ENCODE data around the gene SLC10A3. TPM values are rescaled to one million over a fixed set of nuclear protein-coding genes. Genes with fewer than 3 reads are reported as not detected.

The SLC10A3 gene
- total and polyA plus RNA-seq, 2 donors: 7.9 to 55.2 TPM

- peaks cover 1% of the 10 kb centered on the region for H3K36me3 ChIP-seq (ENCODE audit: insufficient read depth)
- WGBS: 76% methylated on average over 16 of the region's 16 CpGs
- no peak overlapping the region for H3K4me3 ChIP-seq (ENCODE audit: low read depth, low read length)
- H3K27ac ChIP-seq (ENCODE audit: low read depth): no peak overlapping the region
- no peaks in the 10 kb centered on the region for H3K4me1 ChIP-seq (ENCODE audit: insufficient read depth)
- no peak for DNase-seq (ENCODE audit: extremely low spot score)
These were observed 5.9 kb downstream of the SLC10A3 start for GRCh38 chrX:154484255-154485149.

- Histone ChIP-seq H3K4me3 (ENCODE audit: low read depth, low read length) (no peak overlapping the region), H3K27ac (ENCODE audit: low read depth) (no peak overlapping the region), H3K4me1 (ENCODE audit: insufficient read depth) (no peaks in the 10 kb centered on the region), H3K36me3 (ENCODE audit: insufficient read depth) (peaks cover 1% of the 10 kb centered on the region)
- 84% methylated on average over 7 of the region's 7 CpGs for WGBS
- DNase-seq (ENCODE audit: extremely low spot score): no peak
These were observed 7.1 kb downstream of the SLC10A3 start for GRCh38 chrX:154483325-154483724.

GRCh38 chrX:154482786-154483185, 7.6 kb downstream of the SLC10A3 start:
- 70% methylated on average over 7 of the region's 7 CpGs for WGBS
- H3K27ac ChIP-seq (ENCODE audit: low read depth): no peak overlapping the region
- no peaks in the 10 kb centered on the region for H3K4me1 ChIP-seq (ENCODE audit: insufficient read depth)
- no peak for DNase-seq (ENCODE audit: extremely low spot score)
- H3K4me3 ChIP-seq (ENCODE audit: low read depth, low read length): no peak overlapping the region
- peaks cover 1% of the 10 kb centered on the region for H3K36me3 ChIP-seq (ENCODE audit: insufficient read depth)

- WGBS: 77% methylated on average over 14 of the region's 14 CpGs
- no peaks in the 10 kb centered on the region for H3K4me1 ChIP-seq (ENCODE audit: insufficient read depth)
- DNase-seq (ENCODE audit: extremely low spot score): no peak
- peaks cover 1% of the 10 kb centered on the region for H3K36me3 ChIP-seq (ENCODE audit: insufficient read depth)
- H3K27ac ChIP-seq (ENCODE audit: low read depth): no peak overlapping the region
- no peak overlapping the region for H3K4me3 ChIP-seq (ENCODE audit: low read depth, low read length)
These were observed 8.4 kb downstream of the SLC10A3 start for GRCh38 chrX:154481911-154482601.

- Histone ChIP-seq H3K36me3 (ENCODE audit: insufficient read depth) (peaks cover 1% of the 10 kb centered on the region), H3K4me3 (ENCODE audit: low read depth, low read length) (no peak overlapping the region), H3K4me1 (ENCODE audit: insufficient read depth) (no peaks in the 10 kb centered on the region), H3K27ac (ENCODE audit: low read depth) (no peak overlapping the region)
- WGBS: 91% methylated on average over 5 of the region's 5 CpGs
- DNase-seq (ENCODE audit: extremely low spot score): no peak
These were observed 9.2 kb downstream of the SLC10A3 start for GRCh38 chrX:154481195-154481594.

- Histone ChIP-seq H3K36me3 (ENCODE audit: insufficient read depth) (peaks cover 1% of the 10 kb centered on the region), H3K4me3 (ENCODE audit: low read depth, low read length) (peak within 1 kb of the TSS; percentile 51), H3K4me1 (ENCODE audit: insufficient read depth) (no peaks in the 10 kb centered on the region), H3K27ac (ENCODE audit: low read depth) (peak within 1 kb of the TSS; percentile 50)
- 3% methylated on average over 83 of the region's 85 CpGs for WGBS
- DNase-seq (ENCODE audit: extremely low spot score): peak; percentile 52
These were observed 11.5 kb downstream of the SLC10A3 start, which contains the start of gene LAGE3 for GRCh38 chrX:154478728-154479622. Gene LAGE3 (minus strand): TSS chrX:154479281. CDS start chrX:154478915, 366 bp downstream.

GRCh38 chrX:154477891-154478477, 12.4 kb downstream of the SLC10A3 start:
- Histone ChIP-seq H3K36me3 (ENCODE audit: insufficient read depth) (no peaks in the 10 kb centered on the region), H3K4me3 (ENCODE audit: low read depth, low read length) (peak overlapping the region; percentile 51), H3K27ac (ENCODE audit: low read depth) (peak overlapping the region; percentile 50), H3K4me1 (ENCODE audit: insufficient read depth) (no peaks in the 10 kb centered on the region)
- 51% methylated on average over 24 of the region's 24 CpGs for WGBS
- no peak for DNase-seq (ENCODE audit: extremely low spot score)

GRCh38 chrX:154476821-154477220, 13.6 kb downstream of the SLC10A3 start:
- DNase-seq (ENCODE audit: extremely low spot score): no peak
- H3K4me3 ChIP-seq (ENCODE audit: low read depth, low read length): no peak overlapping the region

GRCh38 chrX:154473683-154474082, 16.7 kb downstream of the SLC10A3 start:
- no peaks in the 10 kb centered on the region for H3K36me3 ChIP-seq (ENCODE audit: insufficient read depth)

More at GRCh38 chrX:154476821-154477220, 13.6 kb downstream of the SLC10A3 start:
- WGBS: 71% methylated on average over 8 of the region's 8 CpGs
- H3K27ac ChIP-seq (ENCODE audit: low read depth): no peak overlapping the region
- no peaks in the 10 kb centered on the region for H3K4me1 ChIP-seq (ENCODE audit: insufficient read depth)
- H3K36me3 ChIP-seq (ENCODE audit: insufficient read depth): no peaks in the 10 kb centered on the region

GRCh38 chrX:154472685-154473632, 17.5 kb downstream of the SLC10A3 start:
- no peak overlapping the region for H3K4me3 ChIP-seq (ENCODE audit: low read depth, low read length)
- WGBS: 80% methylated on average over 28 of the region's 28 CpGs
- no peaks in the 10 kb centered on the region for H3K36me3 ChIP-seq (ENCODE audit: insufficient read depth)
- no peaks in the 10 kb centered on the region for H3K4me1 ChIP-seq (ENCODE audit: insufficient read depth)
- no peak for DNase-seq (ENCODE audit: extremely low spot score)
- H3K27ac ChIP-seq (ENCODE audit: low read depth): no peak overlapping the region

More at GRCh38 chrX:154473683-154474082, 16.7 kb downstream of the SLC10A3 start:
- H3K27ac ChIP-seq (ENCODE audit: low read depth): no peak overlapping the region
- no peaks in the 10 kb centered on the region for H3K4me1 ChIP-seq (ENCODE audit: insufficient read depth)
- 85% methylated on average over 7 of the region's 7 CpGs for WGBS
- DNase-seq (ENCODE audit: extremely low spot score): no peak
- no peak overlapping the region for H3K4me3 ChIP-seq (ENCODE audit: low read depth, low read length)

GRCh38 chrX:154471839-154472684, 18.4 kb downstream of the SLC10A3 start:
- Histone ChIP-seq H3K4me3 (ENCODE audit: low read depth, low read length) (no peak overlapping the region), H3K27ac (ENCODE audit: low read depth) (no peak overlapping the region), H3K36me3 (ENCODE audit: insufficient read depth) (no peaks in the 10 kb centered on the region), H3K4me1 (ENCODE audit: insufficient read depth) (no peaks in the 10 kb centered on the region)
- DNase-seq (ENCODE audit: extremely low spot score): no peak
- WGBS: 86% methylated on average over 23 of the region's 23 CpGs
